CD4-positive, alpha-beta T cell treated with Interleukin-6 at 100 ng/mL for 8 hours (primary cell): ENCODE results near the gene KIRREL1.
A peak's percentile ranks its signal among the peaks of the same experiment; 100 is the strongest.

Experiments
- DNase-seq: peaks from one replicate; pipeline ENCODE4 v3.0.0-alpha.2; 2020; ENCODE audit warnings: mixed read lengths, low spot score

KIRREL1 gene

GRCh38 chr1:157975228-157975950, 18.1 kb upstream of the KIRREL1 start:
- DNase-seq = no peak

DNA sequence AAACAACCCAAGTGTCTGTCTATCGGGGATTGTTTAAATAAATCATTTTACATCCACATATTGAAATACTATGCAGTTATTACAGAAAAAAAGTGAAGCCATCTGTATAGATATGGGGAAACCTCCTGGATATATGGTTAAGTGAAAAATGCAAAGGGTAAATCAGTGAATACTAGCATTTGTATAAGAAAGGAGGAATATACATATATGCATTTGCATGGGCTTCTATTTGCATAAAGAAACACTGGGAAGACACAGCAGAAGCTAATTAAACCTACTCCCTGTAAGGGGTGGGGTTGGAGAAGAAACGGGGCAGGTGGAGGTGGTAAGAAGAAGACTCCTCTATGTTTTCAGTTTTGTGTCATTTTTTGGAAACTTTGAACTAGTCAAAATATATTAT, 16.6 kb upstream of the KIRREL1 start:
- no peak for DNase-seq

DNA sequence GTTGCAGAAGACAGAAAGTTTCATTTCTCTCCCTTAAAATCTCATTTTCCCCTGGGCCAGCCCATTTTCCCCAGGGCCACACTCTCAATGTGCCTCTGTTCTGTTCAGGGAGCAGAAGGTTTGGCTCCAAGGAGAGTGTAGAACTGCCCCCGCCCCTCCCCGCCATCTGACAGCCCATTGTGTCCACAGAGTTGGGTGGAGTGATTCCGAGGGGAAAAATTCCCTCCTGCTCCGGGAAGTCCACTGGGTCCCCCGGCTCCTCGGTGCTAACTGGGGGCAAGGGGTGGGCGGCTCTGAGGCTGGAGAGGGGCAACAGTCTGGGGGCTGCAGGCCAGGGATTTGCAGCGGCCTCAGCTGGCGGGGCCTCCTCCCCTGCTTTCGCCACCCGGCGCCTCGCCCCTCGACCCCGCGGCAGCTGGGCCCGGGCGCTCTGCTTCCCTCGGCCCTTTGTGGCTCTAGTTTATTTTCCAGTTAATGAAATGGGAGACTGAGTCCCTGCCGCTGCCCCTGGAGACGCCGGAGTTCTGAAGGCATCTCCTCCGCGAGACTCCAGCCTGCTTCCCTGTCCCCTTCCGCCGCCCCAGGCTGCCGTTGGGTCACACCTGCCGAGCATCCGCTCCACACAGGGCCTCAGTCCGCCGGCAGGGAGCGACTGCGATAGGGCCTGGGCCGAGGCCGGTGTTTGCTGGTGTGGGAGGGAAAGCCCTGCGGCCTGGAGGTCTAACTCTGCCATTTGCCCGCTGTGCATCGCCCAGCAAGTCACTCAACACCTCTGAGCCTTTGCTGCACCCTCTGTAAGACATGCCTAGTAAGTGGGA, 14.7 kb upstream of the KIRREL1 start:
- no peak for DNase-seq

DNA sequence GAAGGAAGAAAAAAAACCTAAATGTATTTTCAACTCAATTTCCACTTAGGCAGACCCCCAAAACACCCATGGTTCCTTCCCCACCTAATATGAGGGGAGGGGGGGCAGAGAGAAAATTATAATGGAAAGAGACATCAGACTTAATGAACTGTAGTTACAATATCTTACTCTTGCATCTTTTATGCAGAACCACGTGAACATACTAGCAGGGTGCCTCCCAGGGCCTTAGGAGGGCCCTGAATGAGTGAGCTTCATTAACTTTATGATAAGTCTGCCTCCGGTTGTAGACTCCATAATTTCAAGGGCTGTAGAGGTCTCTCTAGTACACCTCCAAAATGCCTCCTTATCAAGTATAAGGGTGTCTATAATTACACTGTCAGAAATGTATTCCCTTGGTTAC, 11.3 kb upstream of the KIRREL1 start:
- no peak for DNase-seq

DNA sequence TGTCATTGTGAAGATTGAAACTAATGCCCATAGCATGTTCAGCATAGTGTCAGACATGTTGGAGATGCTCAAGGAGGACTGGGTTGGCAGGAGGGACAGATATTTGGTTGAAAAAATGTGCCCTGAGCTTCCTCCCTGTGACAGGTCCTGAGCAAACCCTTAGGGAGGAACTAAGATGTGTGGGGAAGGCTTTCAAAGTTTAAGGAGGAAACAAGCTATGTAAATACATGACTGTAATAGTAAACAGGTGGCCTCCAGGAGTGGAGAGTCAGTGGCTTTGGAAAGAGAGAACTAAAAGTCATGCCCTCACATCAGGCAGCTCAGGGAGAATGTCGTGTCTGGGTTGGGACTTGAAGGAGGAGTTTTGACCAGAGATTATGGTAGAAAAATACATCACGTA, 9.7 kb upstream of the KIRREL1 start:
- DNase-seq = no peak

DNA sequence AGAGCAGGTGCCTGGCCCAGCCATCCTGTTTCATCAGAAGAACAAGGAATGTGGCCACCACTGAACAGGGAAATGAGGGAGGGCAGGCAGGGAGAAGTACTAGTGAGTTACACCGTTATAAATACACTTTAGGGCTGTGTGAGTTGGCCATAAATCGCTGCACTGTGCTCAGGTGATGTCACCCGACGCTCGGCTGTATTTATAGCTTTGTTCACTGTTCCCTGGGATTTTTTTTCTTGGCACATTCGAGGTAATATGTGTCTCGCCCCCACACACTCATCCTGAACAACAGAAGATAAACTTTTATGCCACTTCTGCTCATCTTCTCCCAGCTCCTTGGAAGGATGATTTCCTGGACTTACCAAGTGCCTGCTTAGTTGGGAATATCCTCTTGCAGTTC, 9.0 kb upstream of the KIRREL1 start:
- no peak for DNase-seq

DNA sequence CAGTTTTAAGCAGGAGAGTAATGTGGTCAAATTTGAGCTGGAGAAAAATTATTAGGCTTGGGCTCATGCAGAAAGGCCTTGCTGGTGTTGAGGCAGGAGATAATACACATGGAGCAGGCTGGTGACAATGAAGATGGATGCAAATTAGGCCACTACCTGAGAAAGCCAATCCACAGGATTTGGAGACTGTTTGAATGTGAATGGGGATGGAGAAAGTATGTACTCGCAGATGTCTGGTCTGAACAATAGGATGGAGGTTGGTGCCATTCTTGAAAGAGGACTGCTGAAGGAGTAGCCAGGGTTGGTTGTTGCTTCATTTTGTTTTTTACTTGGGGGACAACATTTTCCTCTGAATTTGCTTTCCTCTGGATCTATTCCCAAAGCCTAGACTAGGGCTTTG, 8.0 kb upstream of the KIRREL1 start:
- DNase-seq = no peak

DNA sequence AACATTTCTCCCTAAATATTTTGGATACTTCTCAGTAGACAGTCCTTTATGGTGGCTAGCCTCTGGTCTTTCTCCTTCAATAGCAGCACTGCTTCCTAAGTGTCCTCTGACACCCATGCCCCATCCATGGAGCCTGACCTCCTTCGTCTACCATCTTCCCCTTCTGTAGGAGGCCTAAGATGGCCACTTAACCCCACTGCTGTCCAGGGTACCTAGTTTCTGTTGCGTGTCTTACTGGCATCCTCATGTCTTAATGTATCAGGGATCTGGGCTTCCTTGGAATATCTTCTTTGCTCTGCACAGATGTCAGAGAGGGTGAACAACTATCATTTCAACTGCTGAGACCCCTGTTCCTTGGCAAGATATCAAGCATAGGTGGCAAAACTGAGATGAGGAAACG, 5.4 kb upstream of the KIRREL1 start:
- DNase-seq = no peak

DNA sequence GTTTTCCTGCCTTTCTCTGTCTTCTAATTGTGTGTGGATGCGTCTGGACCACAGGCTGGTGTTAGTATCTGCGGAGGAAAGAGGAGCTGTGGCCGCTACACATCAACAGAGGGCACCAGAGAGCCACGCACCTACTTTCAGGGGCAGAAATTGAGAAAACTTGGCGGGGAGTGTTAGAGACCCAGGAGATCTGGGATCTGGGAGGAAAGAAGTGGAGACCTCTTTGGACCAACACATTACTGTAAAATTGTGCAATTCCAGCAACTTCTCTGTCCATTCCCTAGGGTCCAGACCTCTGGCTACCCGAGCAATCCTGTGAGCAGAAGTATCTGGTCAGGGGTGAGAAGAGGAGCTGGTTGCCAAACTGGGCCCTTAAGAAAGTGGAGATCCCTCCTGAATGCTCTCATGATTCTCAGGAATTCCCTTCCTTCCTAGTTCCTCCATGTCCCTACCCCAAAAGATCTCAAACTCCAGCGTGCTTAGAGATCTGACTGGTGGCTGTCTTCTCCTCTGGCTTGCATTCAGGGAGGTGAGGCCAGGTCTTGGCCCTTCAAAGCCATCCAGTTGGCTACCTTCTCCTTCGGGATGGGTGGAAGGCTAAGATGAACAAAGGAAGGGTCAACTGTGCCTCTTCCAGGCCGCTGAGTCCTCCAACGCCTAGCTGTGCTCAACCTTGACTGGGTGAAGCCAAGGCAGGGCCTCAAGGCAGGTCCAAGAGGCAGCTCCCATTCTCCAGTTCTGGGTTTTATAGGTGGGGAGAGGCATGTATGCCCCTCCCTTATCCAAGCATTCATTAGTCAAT, 1.2 kb upstream of the KIRREL1 start:
- peak; percentile 17 for DNase-seq

- DNase-seq = no peak
Measured at GRCh38 chr1:157992833-157993146, 655 bp upstream of the KIRREL1 start.

GRCh38 chr1:157993918-157994605, 617 bp downstream of the KIRREL1 start:
- DNase-seq = no peak

GRCh38 chr1:157994704-157995582, 1.5 kb downstream of the KIRREL1 start:
- no peak for DNase-seq

- DNase-seq = no peak
Measured at GRCh38 chr1:157995583-157996169, 2.2 kb downstream of the KIRREL1 start.

- DNase-seq = no peak
Measured at GRCh38 chr1:157996433-157996832, 3.0 kb downstream of the KIRREL1 start.

- DNase-seq = no peak
Measured at GRCh38 chr1:158000507-158000906, 7.1 kb downstream of the KIRREL1 start.

DNA sequence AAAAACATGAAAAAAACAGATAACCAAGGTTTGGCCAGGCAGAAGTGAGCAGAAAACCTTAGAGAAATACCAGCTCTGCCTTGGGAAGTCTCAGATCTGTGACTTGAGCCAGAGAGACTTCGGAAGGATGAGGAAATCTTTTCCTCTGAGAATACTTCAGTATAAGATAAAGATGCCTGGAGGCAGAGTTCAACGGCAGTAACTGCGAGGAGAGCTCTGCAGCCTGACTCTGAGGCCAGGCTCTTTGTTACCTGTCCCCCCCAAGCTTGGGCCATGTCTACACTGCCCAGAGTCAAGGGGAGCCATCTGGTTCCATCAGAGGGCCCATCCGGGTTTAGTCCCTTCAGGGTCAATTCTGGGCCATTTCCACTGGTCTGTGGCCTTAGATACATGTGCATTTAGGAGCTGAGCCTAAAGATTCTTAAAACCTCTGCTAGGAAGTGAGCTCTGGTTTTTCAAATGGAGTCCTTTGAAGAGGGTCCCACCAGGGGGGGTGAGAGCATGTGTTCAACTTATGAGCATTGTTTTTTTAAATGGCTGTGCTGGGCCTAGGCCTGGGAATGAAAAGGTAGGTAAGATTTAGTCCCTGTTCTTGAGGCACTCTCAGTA, 8.7 kb downstream of the KIRREL1 start:
- no peak for DNase-seq

DNA sequence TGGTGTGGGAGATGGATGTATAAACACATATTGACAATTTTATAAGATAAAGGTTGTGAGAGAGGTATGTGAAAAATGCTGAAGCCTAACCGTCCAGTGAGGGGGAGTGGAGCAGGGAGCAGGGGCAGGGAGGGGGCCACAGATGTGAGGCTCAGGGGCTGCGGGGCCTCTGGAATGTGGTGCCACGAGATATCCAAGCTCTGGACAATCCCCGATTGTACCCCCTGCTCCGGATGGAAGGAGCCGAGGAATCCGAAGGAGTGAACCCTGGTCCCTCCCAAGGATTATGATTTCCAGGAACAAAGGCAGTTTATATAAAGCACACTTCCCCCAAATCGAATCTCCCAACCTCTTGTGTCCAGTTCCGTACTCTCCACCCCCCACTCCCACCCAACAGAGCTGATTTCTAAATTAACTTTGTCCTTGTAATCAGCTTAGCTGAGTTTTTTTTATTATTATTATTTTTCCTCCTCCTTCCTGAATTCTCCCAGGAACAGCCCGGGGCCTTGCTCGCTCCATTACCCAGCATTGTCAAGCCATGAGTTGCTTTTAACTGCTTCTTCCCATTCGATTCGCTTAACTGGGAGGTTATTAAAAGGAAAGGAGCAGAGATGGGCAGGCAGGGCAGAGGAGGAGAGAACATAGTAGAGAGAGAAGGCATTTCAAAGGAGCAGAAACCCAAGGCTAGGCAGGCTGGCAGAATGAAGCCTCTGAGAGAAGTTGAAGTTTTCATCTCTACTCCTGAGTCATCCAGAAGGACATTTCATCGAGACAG, 9.4 kb downstream of the KIRREL1 start:
- DNase-seq = no peak

- DNase-seq = no peak
Measured at GRCh38 chr1:158003406-158003800, 10.0 kb downstream of the KIRREL1 start.

GRCh38 chr1:158005224-158005623, 11.8 kb downstream of the KIRREL1 start:
- no peak for DNase-seq

- no peak for DNase-seq
Measured at GRCh38 chr1:158007180-158007579, 13.7 kb downstream of the KIRREL1 start.
